SK-N-SH (cell line): Measurements from ENCODE around the gene AGO1. TPM values are rescaled to one million over a fixed set of nuclear protein-coding genes. Genes with fewer than 3 reads are reported as not detected.
"Not testable (repeated sequence)": the region's sequence is repeated elsewhere in the genome, so short reads cannot be mapped to it uniquely, and the experiment has no call there.

ENCODE experiments used
- CTCF ChIA-PET: fragments of 300-600, 350-600 bp; formaldehyde crosslinking; extraction: SDS; loops from one replicate; lab custom pipeline; 2021; lab: Yijun Ruan, JAX
- POLR2A ChIA-PET: fragments of 350-600 bp; sonication (Branson Sonifier 250); formaldehyde crosslinking; extraction: SDS; loops from one replicate; lab custom pipeline; 2020; ENCODE audit warnings: antibody characterized with exemption, inconsistent platforms; lab: Yijun Ruan, JAX
- DNase-seq: peaks from one replicate; pipeline ENCODE4 v3.0.0; 2012
- H2AFZ ChIP-seq: fragments of 200-600 bp; sonication (generic); 2 replicates; pipeline ENCODE4 v1.8.1; 2016; ENCODE audit warnings: antibody characterized with exemption, mild to moderate bottlenecking, low read depth
- H3F3A ChIP-seq: fragments of 200-600 bp; sonication (generic); replicated peaks from 2 replicates; pipeline ENCODE3; 2016; ENCODE audit warnings: antibody characterized with exemption, mild to moderate bottlenecking; ENCODE audit not compliant: insufficient read depth
- H3K27ac ChIP-seq, 2 experiments: fragments of 200-500 bp in 1 of 2; fragments of 200-600 bp in 1 of 2; sonication (Bioruptor generic) in 1 of 2; sonication (generic), shearing (Covaris generic) in 1 of 2; 2 replicates each; pipeline versions ENCODE4 v1.5.1 to v1.6.1; 2014 to 2016; ENCODE audit warnings: low read depth in 2 of 2, inconsistent platforms in 1 of 2, low read length in 1 of 2, mild to moderate bottlenecking in 1 of 2, mixed read lengths in 1 of 2
- H3K27me3 ChIP-seq: fragments of 200-600 bp; sonication (generic), shearing (Covaris generic); 2 replicates; pipeline ENCODE4 v1.6.1; 2016; ENCODE audit warnings: mixed run types; ENCODE audit not compliant: insufficient read depth
- H3K36me3 ChIP-seq, 2 experiments: fragments of 200-500 bp in 1 of 2; fragments of 200-600 bp in 1 of 2; sonication (Bioruptor generic) in 1 of 2; sonication (generic) in 1 of 2; replicated peaks in 1 of 2; 2 replicates each; pipeline versions ENCODE3 to v1.5.1; 2014 to 2016; ENCODE audit warnings: low read length in 1 of 2, mild to moderate bottlenecking in 1 of 2; ENCODE audit not compliant: insufficient read depth in 2 of 2, control insufficient read depth in 1 of 2
- H3K4me1 ChIP-seq, 2 experiments: fragments of 200-500 bp in 1 of 2; fragments of 200-600 bp in 1 of 2; sonication (Bioruptor generic) in 1 of 2; sonication (generic), shearing (Covaris generic) in 1 of 2; 2 replicates each; pipeline versions ENCODE4 v1.5.1 to v1.6.1; 2014 to 2016; ENCODE audit warnings: low read depth in 1 of 2, low read length in 1 of 2, mixed run types in 1 of 2; ENCODE audit not compliant: insufficient read depth in 2 of 2, control insufficient read depth in 1 of 2
- H3K4me2 ChIP-seq: fragments of 200-600 bp; sonication (generic), shearing (Covaris generic); 2 replicates; pipeline ENCODE4 v1.6.1; 2017; ENCODE audit warnings: mixed run types
- H3K4me3 ChIP-seq, 2 experiments: fragments of 200-500 bp in 1 of 2; fragments of 200-600 bp in 1 of 2; sonication (Bioruptor generic) in 1 of 2; sonication (generic), shearing (Covaris generic) in 1 of 2; 2 replicates each; pipeline versions ENCODE4 v1.5.1 to v1.8.1; 2014 to 2016; ENCODE audit warnings: low read depth in 2 of 2, inconsistent platforms in 1 of 2, low read length in 1 of 2, mild to moderate bottlenecking in 1 of 2, mixed read lengths in 1 of 2, moderate library complexity in 1 of 2
- H3K79me2 ChIP-seq: fragments of 200-600 bp; sonication (generic); 2 replicates; pipeline ENCODE4 v1.8.1; 2017; ENCODE audit warnings: mild to moderate bottlenecking; ENCODE audit not compliant: insufficient read depth
- H3K9ac ChIP-seq: fragments of 200-600 bp; sonication (generic); 2 replicates; pipeline ENCODE4 v1.6.1; 2017; ENCODE audit warnings: mixed run types
- H3K9me2 ChIP-seq: fragments of 200-600 bp; sonication (generic); 2 replicates; pipeline ENCODE4 v1.6.1; 2017; ENCODE audit warnings: mixed run types
- H3K9me3 ChIP-seq: fragments of 200-600 bp; sonication (generic); 2 replicates; pipeline ENCODE4 v1.6.1; 2017; ENCODE audit warnings: mixed run types, mild to moderate bottlenecking, moderate library complexity
- H4K20me1 ChIP-seq: fragments of 200-600 bp; sonication (generic); 2 replicates; pipeline ENCODE4 v1.6.1; 2017; ENCODE audit warnings: mild to moderate bottlenecking, mixed run types; ENCODE audit not compliant: insufficient read depth
- CTCF ChIP-seq: fragments of 200-600 bp; sonication (generic); IDR thresholded peaks from 2 replicates; pipeline ENCODE4 v1.6.1; 2017; ENCODE audit warnings: antibody characterized with exemption, mild to moderate bottlenecking, moderate library complexity
- EP300 ChIP-seq, 2 experiments: IDR thresholded peaks; 2 replicates each; pipeline versions ENCODE4 v1.4.0 to v1.6.1; 2012; ENCODE audit warnings: borderline replicate concordance in 1 of 2, low read depth in 1 of 2, low read length in 1 of 2
- EZH2phosphoT487 ChIP-seq: fragments of 200-600 bp; sonication (generic); IDR thresholded peaks from 2 replicates; pipeline ENCODE4 v1.6.1; 2017; ENCODE audit warnings: low read depth, mixed run types, mild to moderate bottlenecking, antibody characterized with exemption, moderate library complexity, borderline replicate concordance
- FOSL2 ChIP-seq: IDR thresholded peaks from 2 replicates; pipeline ENCODE4 v1.4.0; 2012; ENCODE audit warnings: low read depth, mild to moderate bottlenecking, moderate library complexity, borderline replicate concordance
- GABPA ChIP-seq: IDR thresholded peaks from 2 replicates; pipeline ENCODE4 v1.4.0; 2012; ENCODE audit warnings: low read depth, mild to moderate bottlenecking
- IRF3 ChIP-seq: fragments of 150-350 bp; IDR thresholded peaks from 2 replicates; pipeline ENCODE4 v1.6.1; 2016; ENCODE audit warnings: mild to moderate bottlenecking, low read depth, low read length
- JUND ChIP-seq: IDR thresholded peaks from 2 replicates; pipeline ENCODE4 v1.4.0; 2012
- NRF1 ChIP-seq: IDR thresholded peaks from 2 replicates; pipeline ENCODE4 v1.6.1; 2012; ENCODE audit warnings: low read depth, mild to moderate bottlenecking, low read length
- RAD21 ChIP-seq: IDR thresholded peaks from 2 replicates; pipeline ENCODE4 v1.6.1; 2012; ENCODE audit warnings: mild to moderate bottlenecking, low read length
- RCOR1 ChIP-seq: fragments of 150-350 bp; IDR thresholded peaks from 2 replicates; pipeline ENCODE4 v1.6.1; 2017; ENCODE audit warnings: antibody characterized with exemption, low read length
- RXRA ChIP-seq: IDR thresholded peaks from 2 replicates; pipeline ENCODE4 v1.4.0; 2012; ENCODE audit warnings: low read depth, mild to moderate bottlenecking, borderline replicate concordance
- SIN3A ChIP-seq: IDR thresholded peaks from 2 replicates; pipeline ENCODE4 v1.6.1; 2012; ENCODE audit warnings: low read depth, mild to moderate bottlenecking, low read length, moderate library complexity, borderline replicate concordance
- TEAD4 ChIP-seq: IDR thresholded peaks from 2 replicates; pipeline ENCODE4 v1.4.0; 2012; ENCODE audit warnings: mild to moderate bottlenecking, borderline replicate concordance; ENCODE audit not compliant: insufficient read depth
- USF1 ChIP-seq: IDR thresholded peaks from 2 replicates; pipeline ENCODE4 v1.4.0; 2012; ENCODE audit warnings: low read depth, borderline replicate concordance
- WGBS: methylation state at CpG from one replicate; pipeline ENCODE4 v1.1.6; 2017; ENCODE audit warnings: low lambda C conversion rate; 5-methylcytosine and 5-hydroxymethylcytosine counted together
- polyA plus RNA-seq, 3 experiments: library from polyadenylated mRNA; depleted of rRNA; stranded (reverse); fragments of >200 nt; gene quantifications; 2 replicates each; pipeline ENCODE4 v1.2.3, GENCODE V29; 2012
- TF ChIP-seq, protein P1 (sequence below): IDR thresholded peaks from 2 replicates; pipeline ENCODE4 v1.4.0; 2012; ENCODE audit warnings: low read depth
- TF ChIP-seq, protein P2 (sequence below): fragments of 150-350 bp; IDR thresholded peaks from 2 replicates; pipeline ENCODE4 v1.6.1; 2017; ENCODE audit warnings: antibody characterized with exemption, low read length, low read depth, borderline replicate concordance

The AGO1 gene
- polyA plus RNA-seq, 1 of the 3 experiments (the other 2 are of a cell fraction), result 7.8 TPM

- Histone ChIP-seq H3K4me1 (no peaks in the 10 kb centered on the region; a peak in 1 of 4 replicates), H3K36me3 (peaks cover 52 to 54% of the 10 kb centered on the region in 2 experiments), H3K9ac (no peak overlapping the region), H3K27me3 (no peaks in the 10 kb centered on the region), H3K4me2 (no peak overlapping the region), H3F3A (peaks cover 7% of the 10 kb centered on the region), H3K9me3 (no peaks in the 10 kb centered on the region), H2AFZ (no peak overlapping the region), H3K9me2 (no peaks in the 10 kb centered on the region), H4K20me1 (no peaks in the 10 kb centered on the region), H3K79me2 (peaks cover 24% of the 10 kb centered on the region), H3K27ac (no peak overlapping the region), H3K4me3 (no peak overlapping the region)
- TF ChIP-seq EZH2phosphoT487 (no peak), TEAD4 (no peak), EP300 (IDR thresholded peaks at IDR 0.05; ENCODE audit: borderline replicate concordance in 1 of 2, low read depth in 1 of 2, low read length in 1 of 2) (no peak), RCOR1 (no peak), USF1 (no peak), JUND (no peak), RXRA (no peak), RAD21 (no peak), NRF1 (no peak), GABPA (no peak), CTCF (no peak), FOSL2 (no peak), SIN3A (no peak), IRF3 (no peak)
- TF ChIP-seq, protein P1, sequence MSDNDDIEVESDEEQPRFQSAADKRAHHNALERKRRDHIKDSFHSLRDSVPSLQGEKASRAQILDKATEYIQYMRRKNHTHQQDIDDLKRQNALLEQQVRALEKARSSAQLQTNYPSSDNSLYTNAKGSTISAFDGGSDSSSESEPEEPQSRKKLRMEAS, result no peak
- TF ChIP-seq, protein P2, sequence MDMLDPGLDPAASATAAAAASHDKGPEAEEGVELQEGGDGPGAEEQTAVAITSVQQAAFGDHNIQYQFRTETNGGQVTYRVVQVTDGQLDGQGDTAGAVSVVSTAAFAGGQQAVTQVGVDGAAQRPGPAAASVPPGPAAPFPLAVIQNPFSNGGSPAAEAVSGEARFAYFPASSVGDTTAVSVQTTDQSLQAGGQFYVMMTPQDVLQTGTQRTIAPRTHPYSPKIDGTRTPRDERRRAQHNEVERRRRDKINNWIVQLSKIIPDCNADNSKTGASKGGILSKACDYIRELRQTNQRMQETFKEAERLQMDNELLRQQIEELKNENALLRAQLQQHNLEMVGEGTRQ, result no peak
- WGBS, result 95% methylated on average over 2 of the region's 2 CpGs
- no peak for DNase-seq
- ChIA-PET CTCF (no interaction called here), POLR2A (no interaction called here)
Observed at GRCh38 chr1:35971601-35972000, 88.6 kb downstream of the AGO1 start.

DNA sequence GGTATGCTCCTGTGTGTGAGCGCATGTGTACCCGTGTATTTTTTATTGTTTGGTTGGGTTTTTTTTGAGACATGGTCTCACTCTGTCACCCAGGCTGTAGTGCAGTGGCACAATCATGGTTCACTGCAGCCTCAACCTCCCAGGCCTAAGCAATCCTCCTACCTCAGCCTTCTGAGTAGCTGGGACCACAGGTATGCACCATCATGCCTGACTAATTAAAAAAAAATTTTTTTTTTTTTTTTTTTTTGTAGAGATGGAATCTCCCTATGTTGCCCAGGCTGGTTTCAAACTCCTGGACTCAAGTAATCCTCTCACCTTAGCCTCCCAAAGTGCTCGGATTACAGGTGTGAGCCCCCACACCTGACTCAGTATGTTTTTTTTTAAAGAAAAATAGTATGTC lies 89.6 kb downstream of the AGO1 start:
- WGBS, result 87% methylated on average over 3 of the region's 3 CpGs
- Histone ChIP-seq H3K79me2 (peaks cover 27% of the 10 kb centered on the region), H3K36me3 (peaks cover 53 to 61% of the 10 kb centered on the region in 2 experiments)
- H3K9me2 ChIP-seq, DNase-seq, H3K4me3 ChIP-seq, H3K27me3 ChIP-seq, H4K20me1 ChIP-seq, H3K4me2 ChIP-seq, H3K4me1 ChIP-seq, H3F3A ChIP-seq, CTCF ChIA-PET, H3K27ac ChIP-seq, H3K9me3 ChIP-seq, POLR2A ChIA-PET, H3K9ac ChIP-seq, H2AFZ ChIP-seq: not testable (repeated sequence)
